H9 (cell line): ENCODE data around the gene TMPRSS3. TPM values are rescaled to one million over a fixed set of nuclear protein-coding genes. Genes with fewer than 3 reads are reported as not detected.

Experiments
- DNase-seq: peaks from one replicate; pipeline ENCODE4 v3.0.0-alpha.2; 2017
- H2AFZ ChIP-seq: one replicate; pipeline ENCODE4 v1.6.1; 2013; ENCODE audit warnings: mild to moderate bottlenecking, low read length, control low read depth, moderate library complexity
- H2AK5ac ChIP-seq: 2 replicates; pipeline ENCODE4 v1.6.1; 2013; ENCODE audit warnings: low read length, control low read depth, mixed read lengths; ENCODE audit not compliant: insufficient read length
- H2BK120ac ChIP-seq: one replicate; pipeline ENCODE4 v1.6.1; 2013; ENCODE audit warnings: low read depth, mild to moderate bottlenecking, low read length, control low read depth, inconsistent platforms; ENCODE audit not compliant: poor library complexity, severe bottlenecking
- H2BK12ac ChIP-seq: 2 replicates; pipeline ENCODE4 v1.6.1; 2013; ENCODE audit warnings: low read length, control low read depth, mixed read lengths, low read depth; ENCODE audit not compliant: insufficient read length
- H2BK15ac ChIP-seq: 2 replicates; pipeline ENCODE4 v1.6.1; 2013; ENCODE audit warnings: low read depth, low read length, control low read depth
- H2BK20ac ChIP-seq: one replicate; pipeline ENCODE4 v1.6.1; 2013; ENCODE audit warnings: low read depth, mild to moderate bottlenecking, low read length, control low read depth, inconsistent platforms; ENCODE audit not compliant: poor library complexity, severe bottlenecking
- H2BK5ac ChIP-seq: 2 replicates; pipeline ENCODE4 v1.6.1; 2013; ENCODE audit warnings: low read length, control low read depth, mixed read lengths; ENCODE audit not compliant: insufficient read length
- H3K14ac ChIP-seq: 2 replicates; pipeline ENCODE4 v1.6.1; 2013; ENCODE audit warnings: low read length, control low read depth; ENCODE audit not compliant: insufficient read depth
- H3K18ac ChIP-seq: 2 replicates; pipeline ENCODE4 v1.6.1; 2013; ENCODE audit warnings: low read depth, mild to moderate bottlenecking, mixed read lengths, low read length, control low read depth; ENCODE audit not compliant: insufficient read length
- H3K23ac ChIP-seq: 2 replicates; pipeline ENCODE4 v1.6.1; 2013; ENCODE audit warnings: low read length, control low read depth, mixed read lengths, low read depth; ENCODE audit not compliant: insufficient read length
- H3K23me2 ChIP-seq: 2 replicates; pipeline ENCODE4 v1.6.1; 2013; ENCODE audit warnings: low read depth, mild to moderate bottlenecking, mixed read lengths, low read length, control low read depth; ENCODE audit not compliant: insufficient read length, poor library complexity, severe bottlenecking
- H3K27ac ChIP-seq: 2 replicates; pipeline ENCODE4 v1.5.1; 2013; ENCODE audit warnings: low read length, control low read depth, mixed read lengths, low read depth; ENCODE audit not compliant: insufficient read length
- H3K27me3 ChIP-seq: 2 replicates; pipeline ENCODE4 v1.6.1; 2013; ENCODE audit warnings: low read length, control low read depth, inconsistent platforms; ENCODE audit not compliant: insufficient read depth
- H3K4ac ChIP-seq: 2 replicates; pipeline ENCODE4 v1.6.1; 2013; ENCODE audit warnings: low read depth, mild to moderate bottlenecking, control low read depth, inconsistent platforms, low read length, moderate library complexity
- H3K4me1 ChIP-seq: 2 replicates; pipeline ENCODE4 v1.6.1; 2013; ENCODE audit warnings: low read length, control low read depth, inconsistent platforms; ENCODE audit not compliant: insufficient read depth
- H3K4me2 ChIP-seq: 2 replicates; pipeline ENCODE4 v1.6.1; 2013; ENCODE audit warnings: low read length, control low read depth, mixed read lengths; ENCODE audit not compliant: insufficient read length, insufficient read depth
- H3K56ac ChIP-seq: 2 replicates; pipeline ENCODE4 v1.6.1; 2013; ENCODE audit warnings: low read depth, mild to moderate bottlenecking, mixed read lengths, low read length, control low read depth; ENCODE audit not compliant: insufficient read length
- H3K79me1 ChIP-seq: 2 replicates; pipeline ENCODE4 v1.6.1; 2013; ENCODE audit warnings: low read depth, mild to moderate bottlenecking, moderate library complexity, low read length, control low read depth, inconsistent platforms; ENCODE audit not compliant: insufficient read depth, poor library complexity, severe bottlenecking
- H3K79me2 ChIP-seq: 2 replicates; pipeline ENCODE4 v1.6.1; 2013; ENCODE audit warnings: low read length, control low read depth, inconsistent platforms; ENCODE audit not compliant: insufficient read depth
- H3K9ac ChIP-seq: 2 replicates; pipeline ENCODE4 v1.6.1; 2013; ENCODE audit warnings: low read length, control low read depth, mixed read lengths; ENCODE audit not compliant: insufficient read length; ENCODE audit errors: extremely low read depth
- H3K9me3 ChIP-seq: one replicate; pipeline ENCODE4 v1.6.1; 2013; ENCODE audit warnings: low read depth, low read length, inconsistent platforms; ENCODE audit not compliant: control insufficient read depth
- H3T11ph ChIP-seq: one replicate; pipeline ENCODE4 v1.6.1; 2013; ENCODE audit warnings: mild to moderate bottlenecking, low read length, control low read depth, inconsistent platforms
- H4K20me1 ChIP-seq: one replicate; pipeline ENCODE4 v1.6.1; 2013; ENCODE audit not compliant: control insufficient read depth, insufficient read length, insufficient read depth
- H4K5ac ChIP-seq: 2 replicates; pipeline ENCODE4 v1.6.1; 2013; ENCODE audit warnings: low read depth, mild to moderate bottlenecking, mixed read lengths, low read length, control low read depth; ENCODE audit not compliant: insufficient read length
- H4K8ac ChIP-seq: replicated peaks from 2 replicates; pipeline ENCODE4 v1.6.1; 2013; ENCODE audit warnings: low read length, control low read depth, mixed read lengths, low read depth; ENCODE audit not compliant: insufficient read length
- H4K91ac ChIP-seq: 2 replicates; pipeline ENCODE4 v1.6.1; 2013; ENCODE audit warnings: low read depth, mild to moderate bottlenecking, moderate library complexity, mixed read lengths, low read length, control low read depth; ENCODE audit not compliant: insufficient read length
- H3K27ac Mint-ChIP-seq, 3 experiments: 2 replicates in 2 of 3; 3 replicates in 1 of 3; pipeline ENCODE4 v1.8.0; 2020 to 2021; ENCODE audit warnings: mixed read lengths in 3 of 3, mild to moderate bottlenecking in 1 of 3, moderate library complexity in 1 of 3
- H3K27me3 Mint-ChIP-seq: 2 replicates; pipeline ENCODE4 v1.8.0; 2021; ENCODE audit warnings: low read depth, mild to moderate bottlenecking, moderate library complexity, mixed read lengths
- H3K36me3 Mint-ChIP-seq, 3 experiments: 2 replicates in 2 of 3; 3 replicates in 1 of 3; pipeline ENCODE4 v1.8.0; 2020 to 2021; ENCODE audit warnings: low read depth in 3 of 3, mixed read lengths in 3 of 3; ENCODE audit not compliant: insufficient read depth in 1 of 3
- H3K4me1 Mint-ChIP-seq, 2 experiments: 2 replicates each; pipeline ENCODE4 v1.8.0; 2020; ENCODE audit warnings: mixed read lengths in 2 of 2
- H3K4me3 Mint-ChIP-seq, 2 experiments: 2 replicates in 1 of 2; 3 replicates in 1 of 2; pipeline ENCODE4 v1.8.0; 2020 to 2021; ENCODE audit warnings: mild to moderate bottlenecking in 2 of 2, mixed read lengths in 2 of 2, moderate library complexity in 1 of 2
- H3K9me3 Mint-ChIP-seq, 2 experiments: 2 replicates in 1 of 2; 3 replicates in 1 of 2; pipeline ENCODE4 v1.8.0; 2020; ENCODE audit warnings: mild to moderate bottlenecking in 2 of 2, mixed read lengths in 2 of 2, moderate library complexity in 1 of 2
- CTCF ChIP-seq: fragments of 200-600 bp; sonication (generic); conservative IDR thresholded peaks from 3 replicates; pipeline ENCODE4 v1.8.0; 2021; ENCODE audit warnings: antibody characterized with exemption, mild to moderate bottlenecking
- WGBS: extraction: QIAGEN DNeasy Blood & Tissue Kit; methylation state at CpG from one replicate; pipeline ENCODE4 v1.1.7; 2013; ENCODE audit warnings: missing lambda C conversion rate, low lambda C conversion rate, mixed read lengths; ENCODE audit not compliant: insufficient read length; ENCODE audit errors: extremely low coverage; 5-methylcytosine and 5-hydroxymethylcytosine counted together
- total RNA-seq: library from RNA; stranded (reverse); gene quantifications from 2 replicates; pipeline ENCODE4 v1.2.1, GENCODE V29; 2021

Gene TMPRSS3
- total RNA-seq, 1 experiment from 2014 or later: 0.31 TPM

- Mint-ChIP-seq H3K9me3 (peaks cover 14 to 24% of the 10 kb centered on the region in 2 experiments), H3K27me3 (peaks cover 51% of the 10 kb centered on the region), H3K4me3 (no peak overlapping the region), H3K4me1 (no peaks in the 10 kb centered on the region), H3K36me3 (no peaks in the 10 kb centered on the region), H3K27ac (no peak overlapping the region)
- Histone ChIP-seq H3K79me2 (no peaks in the 10 kb centered on the region), H2BK120ac (no peak overlapping the region), H3K23me2 (no peaks in the 10 kb centered on the region), H3K9me3 (no peaks in the 10 kb centered on the region), H3K18ac (no peak overlapping the region), H4K5ac (no peak overlapping the region), H3K56ac (no peak overlapping the region), H3K23ac (no peak overlapping the region), H3K4me1 (no peaks in the 10 kb centered on the region), H3K9ac (no peak overlapping the region), H4K20me1 (peaks cover 3% of the 10 kb centered on the region), H2AK5ac (no peak overlapping the region), H2BK15ac (no peak overlapping the region), H4K8ac (no peak overlapping the region), H3K27me3 (no peaks in the 10 kb centered on the region), H3K14ac (no peak overlapping the region), H2BK12ac (no peak overlapping the region), H3K79me1 (no peaks in the 10 kb centered on the region), H3K4me2 (no peak overlapping the region), H2AFZ (no peak overlapping the region), H3K27ac (no peak overlapping the region), H4K91ac (no peak overlapping the region), H2BK5ac (no peak overlapping the region), H3T11ph (no peak overlapping the region), H2BK20ac (no peak overlapping the region), H3K4ac (no peak overlapping the region)
- no peak for TF ChIP-seq CTCF
- no CpG with 5 or more reads among the region's 3 CpGs for WGBS
- no peak for DNase-seq
Measured at GRCh38 chr21:42434884-42435283, 39.0 kb upstream of the TMPRSS3 start.
